SK-N-MC (cell line): ENCODE measurements around the gene CDH23.

Experiments
- EZH2 ChIP-seq: fragments of 200-600 bp; sonication (generic); IDR thresholded peaks from one replicate; pipeline ENCODE4 v1.6.1; 2017; ENCODE audit warnings: antibody characterized with exemption
- FOXP2 ChIP-seq: optimal IDR thresholded peaks from 2 replicates; pipeline ENCODE3; 2011; ENCODE audit warnings: mild to moderate bottlenecking, moderate library complexity; ENCODE audit not compliant: insufficient read depth; ENCODE audit errors: extremely low read length, control extremely low read depth
- POLR2AphosphoS5 ChIP-seq: IDR thresholded peaks from 2 replicates; pipeline ENCODE4 v1.6.1; 2012; ENCODE audit warnings: mild to moderate bottlenecking, low read depth, low read length, borderline replicate concordance

- TF ChIP-seq EZH2 (no peak), POLR2AphosphoS5 (no peak), FOXP2 (no peak)
Observed at GRCh38 chr10:71525092-71525491, 128.4 kb downstream of the CDH23 start.
